Activated CD4-positive, alpha-beta T cell treated with anti-CD3 and anti-CD28 coated beads, Interleukin-2, amount 10 ng/mL, durations not matched to agents 7 days and 5 days (primary cell): ENCODE data around the gene CNTNAP5. TPM values are rescaled to one million over a fixed set of nuclear protein-coding genes. Genes with fewer than 3 reads are reported as not detected.

ENCODE experiments used
- CTCF ChIA-PET: fragments of 350-600 bp; sonication (Branson Sonifier 250); formaldehyde crosslinking; loops from one replicate; lab custom pipeline; 2021; ENCODE audit warnings: antibody characterized with exemption; lab: Charles Lee
- POLR2A ChIA-PET: fragments of 350-600 bp; sonication (Branson Sonifier 250); formaldehyde crosslinking; loops from one replicate; lab custom pipeline; 2021; ENCODE audit warnings: antibody characterized with exemption; lab: Charles Lee
- DNase-seq: peaks from one replicate; pipeline ENCODE4 v3.0.0-alpha.2; 2020
- H3K27ac Mint-ChIP-seq: one replicate; pipeline ENCODE4 v1.8.0; 2021; ENCODE audit warnings: mild to moderate bottlenecking, moderate library complexity, mixed read lengths
- H3K27me3 Mint-ChIP-seq: one replicate; pipeline ENCODE4 v1.8.0; 2021; ENCODE audit warnings: mixed read lengths
- H3K36me3 Mint-ChIP-seq: one replicate; pipeline ENCODE4 v1.8.0; 2021; ENCODE audit warnings: low read depth, mixed read lengths
- H3K4me1 Mint-ChIP-seq: one replicate; pipeline ENCODE4 v1.8.0; 2021; ENCODE audit warnings: mixed read lengths
- H3K4me3 Mint-ChIP-seq: one replicate; pipeline ENCODE4 v1.8.0; 2021; ENCODE audit warnings: mild to moderate bottlenecking, moderate library complexity, mixed read lengths
- H3K9me3 Mint-ChIP-seq: one replicate; pipeline ENCODE4 v1.8.0; 2021; ENCODE audit warnings: mixed read lengths
- total RNA-seq, 2 experiments: library from RNA; stranded (reverse); gene quantifications; one replicate each; pipeline ENCODE4 v1.2.3, GENCODE V29; 2021

Gene CNTNAP5
- total RNA-seq, 2 experiments from 2014 or later, result not detected

- Mint-ChIP-seq H3K27me3 (no peaks in the 10 kb centered on the region), H3K4me1 (no peaks in the 10 kb centered on the region), H3K9me3 (peaks cover 7% of the 10 kb centered on the region), H3K4me3 (no peak overlapping the region), H3K36me3 (no peaks in the 10 kb centered on the region), H3K27ac (no peak overlapping the region)
- ChIA-PET CTCF (no interaction called here), POLR2A (no interaction called here)
- no peak for DNase-seq
Measured at GRCh38 chr2:124702777-124703176, 677.7 kb downstream of the CNTNAP5 start.

DNA sequence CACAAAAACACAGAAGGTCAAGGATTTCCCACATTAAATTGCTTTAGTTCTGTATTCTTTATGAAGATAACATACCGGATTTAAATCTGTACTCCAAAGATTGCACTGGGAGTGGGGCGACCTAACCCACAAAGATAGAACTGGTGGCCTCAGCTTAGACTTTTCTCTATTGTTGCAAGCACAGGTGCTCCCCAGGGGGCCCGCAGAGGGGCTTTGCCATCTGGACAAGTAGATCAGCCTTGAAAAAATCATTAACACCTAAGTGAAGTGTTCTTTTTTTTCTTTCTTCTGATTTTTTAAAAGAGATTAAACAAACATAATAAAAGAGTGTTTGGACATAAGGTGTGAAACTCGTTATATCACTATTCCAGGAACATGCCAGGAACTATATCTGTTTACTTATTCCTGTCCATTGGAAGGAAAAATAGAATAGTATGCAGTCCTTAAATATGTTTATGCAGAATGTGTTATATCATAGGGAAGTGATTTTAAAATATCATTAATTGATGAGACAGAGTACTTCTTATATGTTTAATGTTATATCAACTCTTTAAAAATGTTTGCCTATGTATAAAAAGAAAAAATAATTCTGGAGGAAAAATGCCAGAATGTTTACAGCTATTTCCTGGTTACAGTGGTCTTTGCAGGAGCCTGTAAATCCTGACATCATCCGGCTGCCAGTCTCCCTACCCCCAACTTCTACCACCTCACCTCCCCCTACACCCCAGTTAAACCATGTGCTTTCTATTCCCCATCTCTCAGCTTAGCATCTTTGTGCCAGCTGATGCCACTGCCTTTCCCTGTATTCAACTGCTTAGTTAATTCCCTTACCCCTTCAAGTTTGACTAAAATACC lies 679.2 kb downstream of the CNTNAP5 start:
- no peak for DNase-seq
- ChIA-PET POLR2A (no interaction called here), CTCF (no interaction called here)
- no peak overlapping the region for H3K27ac Mint-ChIP-seq
- H3K4me1 Mint-ChIP-seq, result no peaks in the 10 kb centered on the region
- no peak overlapping the region for H3K4me3 Mint-ChIP-seq
- H3K27me3 Mint-ChIP-seq, result no peaks in the 10 kb centered on the region
- peaks cover 9% of the 10 kb centered on the region for H3K9me3 Mint-ChIP-seq
- H3K36me3 Mint-ChIP-seq, result no peaks in the 10 kb centered on the region

GRCh38 chr2:124708661-124709060 lies 683.6 kb downstream of the CNTNAP5 start:
- DNase-seq, result no peak
- H3K36me3 Mint-ChIP-seq, result no peaks in the 10 kb centered on the region
- H3K4me1 Mint-ChIP-seq, result no peaks in the 10 kb centered on the region
- no peak overlapping the region for H3K4me3 Mint-ChIP-seq
- no peaks in the 10 kb centered on the region for H3K27me3 Mint-ChIP-seq
- ChIA-PET POLR2A (no interaction called here), CTCF (no interaction called here)
- no peak overlapping the region for H3K27ac Mint-ChIP-seq
- peaks cover 9% of the 10 kb centered on the region for H3K9me3 Mint-ChIP-seq

GRCh38 chr2:124713969-124714368 lies 688.9 kb downstream of the CNTNAP5 start:
- H3K27ac Mint-ChIP-seq, result no peak overlapping the region
- no peaks in the 10 kb centered on the region for H3K4me1 Mint-ChIP-seq
- H3K9me3 Mint-ChIP-seq, result peaks cover 12% of the 10 kb centered on the region
- no peak for DNase-seq
- H3K4me3 Mint-ChIP-seq, result no peak overlapping the region
- no peaks in the 10 kb centered on the region for H3K36me3 Mint-ChIP-seq
- ChIA-PET CTCF (interaction anchor here (0.7 kb wide), 1 partner anchor 25 kb away, joined by 3 read pairs; no protein-coding TSS in a partner anchor), POLR2A (no interaction called here)
- no peaks in the 10 kb centered on the region for H3K27me3 Mint-ChIP-seq

GRCh38 chr2:124725187-124725586 lies 700.1 kb downstream of the CNTNAP5 start:
- Mint-ChIP-seq H3K27me3 (no peaks in the 10 kb centered on the region), H3K4me1 (no peaks in the 10 kb centered on the region), H3K9me3 (peaks cover 4% of the 10 kb centered on the region), H3K27ac (no peak overlapping the region), H3K4me3 (no peak overlapping the region), H3K36me3 (no peaks in the 10 kb centered on the region)
- ChIA-PET POLR2A (no interaction called here), CTCF (no interaction called here)
- DNase-seq, result no peak

- H3K27ac Mint-ChIP-seq, result no peak overlapping the region
- no peak for DNase-seq
- no peak overlapping the region for H3K4me3 Mint-ChIP-seq
- ChIA-PET CTCF (no interaction called here), POLR2A (no interaction called here)
- no peaks in the 10 kb centered on the region for H3K4me1 Mint-ChIP-seq
- H3K36me3 Mint-ChIP-seq, result no peaks in the 10 kb centered on the region
- peaks cover 1% of the 10 kb centered on the region for H3K9me3 Mint-ChIP-seq
- H3K27me3 Mint-ChIP-seq, result no peaks in the 10 kb centered on the region
Measured at GRCh38 chr2:124740636-124741035, 715.5 kb downstream of the CNTNAP5 start.

DNA sequence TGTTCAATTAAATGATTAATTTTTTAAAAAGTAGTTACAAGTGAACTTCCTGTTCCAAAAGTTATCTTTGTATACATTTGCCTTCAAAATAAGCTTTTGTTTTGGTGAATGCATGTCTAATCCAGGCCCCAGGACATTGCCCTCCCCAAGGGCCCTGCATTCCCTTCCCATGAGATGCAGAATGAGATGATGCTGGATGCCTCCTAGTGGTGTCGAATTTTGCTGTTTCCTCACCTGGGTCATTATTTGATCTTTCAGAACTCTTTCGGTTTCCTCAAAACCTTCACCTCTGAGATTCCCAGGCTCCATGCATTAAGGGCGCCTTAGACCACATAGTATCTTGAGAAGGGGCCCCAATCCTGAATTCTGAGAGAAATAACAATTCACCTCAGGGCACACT lies 728.8 kb downstream of the CNTNAP5 start:
- POLR2A ChIA-PET, result no interaction called here

DNA sequence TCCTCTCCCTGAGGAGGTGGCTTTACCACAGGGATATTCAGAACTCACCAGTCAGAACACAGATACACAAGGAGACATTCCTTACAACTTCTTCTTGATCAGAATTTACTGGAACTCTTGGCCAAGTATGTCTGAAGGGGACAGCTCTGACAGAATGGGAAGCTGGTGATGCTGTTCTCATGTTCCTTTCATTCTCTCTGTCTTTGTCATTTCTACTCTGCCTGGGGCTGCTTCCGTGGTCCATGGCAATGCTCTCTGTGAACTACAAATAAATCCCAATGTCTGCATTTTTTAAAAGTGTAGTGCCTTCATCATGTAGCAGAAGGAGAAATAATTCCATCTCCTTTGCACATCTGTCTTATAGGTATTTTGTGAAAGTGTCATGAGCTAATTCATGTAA lies 730.3 kb downstream of the CNTNAP5 start:
- CTCF ChIA-PET, result interaction anchor here (0.6 kb wide), 1 partner anchor 20 kb away, joined by 3 read pairs; no protein-coding TSS in a partner anchor
- Mint-ChIP-seq H3K36me3 (no peaks in the 10 kb centered on the region), H3K27ac (no peak overlapping the region), H3K4me1 (no peaks in the 10 kb centered on the region), H3K9me3 (peaks cover 2% of the 10 kb centered on the region), H3K4me3 (no peak overlapping the region), H3K27me3 (no peaks in the 10 kb centered on the region)
- POLR2A ChIA-PET, result no interaction called here
- DNase-seq, result no peak

More for the DNA sequence above, 728.8 kb downstream of the CNTNAP5 start:
- no peaks in the 10 kb centered on the region for H3K4me1 Mint-ChIP-seq
- no peak overlapping the region for H3K4me3 Mint-ChIP-seq
- no peaks in the 10 kb centered on the region for H3K36me3 Mint-ChIP-seq
- H3K9me3 Mint-ChIP-seq, result peaks cover 2% of the 10 kb centered on the region
- CTCF ChIA-PET, result no interaction called here
- no peak for DNase-seq
- no peaks in the 10 kb centered on the region for H3K27me3 Mint-ChIP-seq
- H3K27ac Mint-ChIP-seq, result no peak overlapping the region

- CTCF ChIA-PET, result interaction anchor here (0.6 kb wide), 1 partner anchor 21 kb away, joined by 3 read pairs; no protein-coding TSS in a partner anchor
- no peaks in the 10 kb centered on the region for H3K27me3 Mint-ChIP-seq
- DNase-seq, result no peak
- no peaks in the 10 kb centered on the region for H3K4me1 Mint-ChIP-seq
- POLR2A ChIA-PET, result no interaction called here
- no peak overlapping the region for H3K27ac Mint-ChIP-seq
- H3K9me3 Mint-ChIP-seq, result no peaks in the 10 kb centered on the region
- no peaks in the 10 kb centered on the region for H3K36me3 Mint-ChIP-seq
- H3K4me3 Mint-ChIP-seq, result no peak overlapping the region
Measured at GRCh38 chr2:124756048-124756447, 731.0 kb downstream of the CNTNAP5 start.

DNA sequence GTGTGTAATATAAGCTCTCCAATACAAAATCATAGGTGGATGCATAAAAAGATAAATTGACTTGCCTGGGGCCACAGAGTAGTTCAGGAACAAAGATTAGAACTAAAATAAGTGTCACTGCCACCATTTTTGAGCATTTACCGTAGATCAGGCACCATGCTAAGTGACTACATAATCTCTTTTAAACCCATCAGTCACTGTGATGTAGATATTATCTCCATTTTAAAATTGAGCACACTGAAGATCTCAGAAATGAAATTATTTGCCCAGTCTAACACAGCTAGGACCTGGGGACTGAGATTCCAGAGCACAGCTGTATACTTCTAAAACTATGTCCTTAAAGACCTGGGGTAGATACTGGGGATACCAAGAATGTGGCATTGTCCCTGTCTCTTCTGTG lies 737.3 kb downstream of the CNTNAP5 start:
- CTCF ChIA-PET, result no interaction called here

GRCh38 chr2:124763611-124764010 lies 738.5 kb downstream of the CNTNAP5 start:
- Mint-ChIP-seq H3K4me1 (no peaks in the 10 kb centered on the region), H3K4me3 (no peak overlapping the region), H3K27me3 (no peaks in the 10 kb centered on the region), H3K27ac (no peak overlapping the region), H3K9me3 (no peaks in the 10 kb centered on the region), H3K36me3 (no peaks in the 10 kb centered on the region)
- ChIA-PET CTCF (no interaction called here), POLR2A (no interaction called here)
- no peak for DNase-seq

More for the DNA sequence above, 737.3 kb downstream of the CNTNAP5 start:
- Mint-ChIP-seq H3K27me3 (no peaks in the 10 kb centered on the region), H3K36me3 (no peaks in the 10 kb centered on the region), H3K4me3 (no peak overlapping the region), H3K4me1 (no peaks in the 10 kb centered on the region), H3K27ac (no peak overlapping the region), H3K9me3 (no peaks in the 10 kb centered on the region)
- no peak for DNase-seq
- POLR2A ChIA-PET, result no interaction called here

GRCh38 chr2:124774781-124775180 lies 749.7 kb downstream of the CNTNAP5 start:
- peaks cover 6% of the 10 kb centered on the region for H3K9me3 Mint-ChIP-seq
- CTCF ChIA-PET, result no interaction called here

DNA sequence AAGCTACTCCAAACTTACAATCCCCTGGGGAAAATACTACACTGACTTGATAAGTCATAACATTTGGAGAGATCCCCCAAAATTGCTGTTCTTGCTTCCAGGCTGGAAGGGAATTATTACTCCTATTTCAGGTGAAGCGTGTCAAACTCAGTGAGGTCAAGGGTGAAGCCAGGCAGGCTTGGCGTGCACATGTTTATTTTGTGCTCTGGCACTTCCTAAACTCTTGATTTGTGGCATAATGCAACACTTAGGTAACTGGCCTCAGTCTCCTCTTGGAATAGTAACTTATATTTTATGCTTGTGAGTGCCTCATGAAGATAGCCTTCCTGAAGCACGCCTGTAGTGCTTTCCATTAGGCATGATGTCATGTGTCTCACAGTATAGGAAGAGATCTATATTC lies 751.2 kb downstream of the CNTNAP5 start:
- POLR2A ChIA-PET, result interaction anchor here (0.6 kb wide), 1 partner anchor 41 kb away, joined by 3 read pairs; no protein-coding TSS in a partner anchor
- CTCF ChIA-PET, result no interaction called here
- no peaks in the 10 kb centered on the region for H3K27me3 Mint-ChIP-seq

More at GRCh38 chr2:124774781-124775180, 749.7 kb downstream of the CNTNAP5 start:
- no peaks in the 10 kb centered on the region for H3K27me3 Mint-ChIP-seq
- no peak overlapping the region for H3K4me3 Mint-ChIP-seq
- no peaks in the 10 kb centered on the region for H3K36me3 Mint-ChIP-seq
- no peaks in the 10 kb centered on the region for H3K4me1 Mint-ChIP-seq
- H3K27ac Mint-ChIP-seq, result no peak overlapping the region
- DNase-seq, result no peak
- POLR2A ChIA-PET, result no interaction called here

More for the DNA sequence above, 751.2 kb downstream of the CNTNAP5 start:
- Mint-ChIP-seq H3K27ac (no peak overlapping the region), H3K9me3 (peaks cover 6% of the 10 kb centered on the region), H3K4me3 (no peak overlapping the region), H3K4me1 (no peaks in the 10 kb centered on the region), H3K36me3 (no peaks in the 10 kb centered on the region)
- no peak for DNase-seq
